ENCODE results near the gene CCDC12.

The CCDC12 gene

GRCh38 chr3:46976326-46977190 lies at the start of gene CCDC12:
CCDC12 (minus strand) TSS chr3:46976745; CDS start chr3:46976732, 13 bp downstream.
- TF ChIP-seq CTCF (IDR thresholded peaks at IDR 0.05; ENCODE audit: low read depth, low read length, missing control alignments) = no peak
- H3K4me3 ChIP-seq (ENCODE audit: low read depth, low read length) = peak within 1 kb of the TSS; percentile 78
- peak; percentile 98 for DNase-seq (ENCODE audit: low read depth)

GRCh38 chr3:47024932-47025331 lies 48.4 kb upstream of the CCDC12 start:
- H3K4me3 ChIP-seq (ENCODE audit: low read depth, low read length) = no peak overlapping the region
- TF ChIP-seq CTCF (IDR thresholded peaks at IDR 0.05; ENCODE audit: low read depth, low read length, missing control alignments) = no peak
- DNase-seq (ENCODE audit: low read depth) = no peak

- no peak for TF ChIP-seq CTCF (IDR thresholded peaks at IDR 0.05; ENCODE audit: low read depth, low read length, missing control alignments)
- no peak overlapping the region for H3K4me3 ChIP-seq (ENCODE audit: low read depth, low read length)
- no peak for DNase-seq (ENCODE audit: low read depth)
Measured at GRCh38 chr3:47022641-47023071, 46.1 kb upstream of the CCDC12 start.

- no peak for TF ChIP-seq CTCF (IDR thresholded peaks at IDR 0.05; ENCODE audit: low read depth, low read length, missing control alignments)
- no peak for DNase-seq (ENCODE audit: low read depth)
- no peak overlapping the region for H3K4me3 ChIP-seq (ENCODE audit: low read depth, low read length)
Measured at GRCh38 chr3:47020311-47020710, 43.8 kb upstream of the CCDC12 start.

GRCh38 chr3:47019201-47019600 lies 42.7 kb upstream of the CCDC12 start:
- no peak for TF ChIP-seq CTCF (IDR thresholded peaks at IDR 0.05; ENCODE audit: low read depth, low read length, missing control alignments)
- peak; percentile 47 for DNase-seq (ENCODE audit: low read depth)
- no peak overlapping the region for H3K4me3 ChIP-seq (ENCODE audit: low read depth, low read length)

- H3K4me3 ChIP-seq (ENCODE audit: low read depth, low read length) = no peak overlapping the region
- DNase-seq (ENCODE audit: low read depth) = no peak
- no peak for TF ChIP-seq CTCF (IDR thresholded peaks at IDR 0.05; ENCODE audit: low read depth, low read length, missing control alignments)
Measured at GRCh38 chr3:47018269-47018611, 41.7 kb upstream of the CCDC12 start.
